Heart left ventricle (tissue), 16 donors: ENCODE data around the gene SLX4IP. TPM values are rescaled to one million over a fixed set of nuclear protein-coding genes. Genes with fewer than 3 reads are reported as not detected.
A peak's percentile ranks its signal among the peaks of the same experiment; 100 is the strongest.
"Not testable (repeated sequence)": the region's sequence is repeated elsewhere in the genome, so short reads cannot be mapped to it uniquely, and the experiment has no call there.

Experiments used
- ATAC-seq, 4 donors: fragments of 200-7000 bp; cut with Tn5 transposase; one replicate each; pipeline ENCODE4 v1.9.1; 2020 to 2022; ENCODE audit warnings: moderate library complexity in 4 of 4, mild to moderate bottlenecking in 3 of 4, moderate number of reproducible peaks in 1 of 4
- DNase-seq, 5 donors: peaks; one replicate each; pipeline ENCODE4 v3.0.0-alpha.2; 2020
- H3K27ac ChIP-seq, 12 donors: fragments of 200-600 bp; sonication (generic) in 4 of 12; one replicate each; pipeline versions ENCODE4 v1.5.0 to v1.8.0; 2016 to 2022; ENCODE audit warnings: mild to moderate bottlenecking in 2 of 12
- H3K27me3 ChIP-seq, 9 donors: fragments of 200-600 bp; sonication (generic) in 2 of 9; one replicate each; pipeline versions ENCODE4 v1.5.1 to v1.8.0; 2016 to 2022; ENCODE audit warnings: mild to moderate bottlenecking in 3 of 9
- H3K36me3 ChIP-seq, 9 donors: fragments of 200-600 bp; sonication (generic) in 2 of 9; one replicate each; pipeline versions ENCODE4 v1.5.0 to v1.8.0; 2018 to 2022; ENCODE audit warnings: mild to moderate bottlenecking in 2 of 9
- H3K4me1 ChIP-seq, 12 donors: fragments of 200-600 bp; sonication (generic) in 4 of 12; one replicate each; pipeline versions ENCODE4 v1.5.0 to v1.8.0; 2016 to 2022; ENCODE audit warnings: mild to moderate bottlenecking in 3 of 12
- H3K4me3 ChIP-seq, 12 donors: fragments of 200-600 bp; sonication (generic) in 4 of 12; one replicate each; pipeline versions ENCODE4 v1.5.0 to v1.8.0; 2017 to 2022; ENCODE audit warnings: mild to moderate bottlenecking in 9 of 12, moderate library complexity in 4 of 12
- H3K9me3 ChIP-seq, 12 donors: fragments of 200-600 bp; sonication (generic) in 4 of 12; one replicate each; pipeline versions ENCODE4 v1.5.0 to v1.8.0; 2016 to 2022; ENCODE audit warnings: mild to moderate bottlenecking in 1 of 12
- POLR2A ChIP-seq, 2 donors: fragments of 450-650 bp; IDR thresholded peaks; one replicate each; pipeline ENCODE4 v1.6.1; 2017; ENCODE audit warnings: antibody characterized with exemption in 2 of 2, mild to moderate bottlenecking in 2 of 2, moderate library complexity in 2 of 2
- WGBS, 4 donors: extraction: QIAGEN DNeasy Blood & Tissue Kit in 2 of 4; methylation state at CpG; one replicate each; pipeline versions ENCODE4 v1.1.5 to v1.1.7; 2013 to 2018; 5-methylcytosine and 5-hydroxymethylcytosine counted together
- intact Hi-C, 10 donors: fragments of 100-400 bp; cut with DNase I; formaldehyde crosslinking; loops; one replicate each; pipeline versions ENCODE4 v1.11.1 to v1.14.2; 2022
- polyA plus RNA-seq, 2 donors: library from polyadenylated mRNA; stranded (reverse); fragments of 200-250 nt; gene quantifications; one replicate each; pipeline ENCODE4 v1.2.3, GENCODE V29; 2013
- total RNA-seq, 9 donors: library from RNA; depleted of rRNA in 2 of 9; stranded (reverse); fragments of >200 nt in 2 of 9; fragmentation: NEBNext Ultra II Directional in 3 of 9; extraction: Animal tissue kit (Norgen Biotek cat#: 25700) in 3 of 9; gene quantifications; one replicate each; pipeline versions ENCODE4 v1.1.0 to v1.2.4, GENCODE V29; 2016 to 2023
- TF ChIP-seq, protein P1 (sequence below), 12 donors: fragments of 200-600 bp; sonication (generic) in 4 of 12; IDR thresholded peaks; one replicate each; pipeline versions ENCODE4 v1.5.0 to v1.8.0; 2018 to 2022; ENCODE audit warnings: antibody characterized with exemption in 12 of 12, mild to moderate bottlenecking in 5 of 12
- donor health status: ischemic (EF 13 %, LVEDD 7.1; RV severe dilation, severe dysfunction).
- donor health status: healthy with polysubstance abuse.
- donor health status: DM: no; HTN: yes; CAD: no.
- donor health status: DM: no; HTN: no; CAD: no.
- donor health status: ischemic (EF 25% LVEDD 6.9; RV normal size, moderate dysfunction).
- donor health status: ischemic (EF 25% LVEDD 5.7; RV mildly dilated, moderate dysfunction).
- donor health status: healthy.
- donor health status: DM: yes; HTN: yes; CAD: no.
- donor health status: ischemic (EF 35%, LVEDD 5.7; RV mildly dilated, moderate dysfunction).
- donor health status: nonischemic (EF 11% LVEDD 7.7; RV severe dilation, severe dysfunction).
- donor health status: DM: yes; HTN: yes; CAD: no.
- donor health status: PGD.
- donor health status: ischemic (EF 29% LVEDD 5.4; RV normal size, mild dysfunction).
- donor health status: nonischemic (EF 23%, LVEDD 6.1; RV moderate dilation, normal function).

Gene SLX4IP
- total and polyA plus RNA-seq, 11 donors: 1.1 to 4.3 (median 2.4) TPM

GRCh38 chr20:10611357-10611756 lies 176.3 kb downstream of the SLX4IP start:
- Histone ChIP-seq H3K9me3 (no peaks in the 10 kb centered on the region), H3K27me3 (no peaks in the 10 kb centered on the region), H3K36me3 (peaks cover 0 to 5% (median 0%) of the 10 kb centered on the region in 9 donors), H3K27ac (peak overlapping the region in 6 of 12 donors; percentile 22 to 92 (median 74)), H3K4me3 (no peak overlapping the region), H3K4me1 (peaks cover 0 to 32% (median 6%) of the 10 kb centered on the region in 12 donors)
- ATAC-seq: peak in 3 of 4 donors; percentile 65 to 72 (median 66)
- 22 to 62% (median 43%) methylated on average over 1 of the region's 1 CpG for WGBS, 4 donors
- intact Hi-C loops: loop anchor here in 2 of 10 donors (1.0 to 5.0 kb wide), 3 partner anchors 61 to 663 kb away; partner anchors contain the start of gene JAG1 (in 1 of the 2)
- TF ChIP-seq POLR2A (IDR thresholded peaks at IDR 0.05): no peak
- TF ChIP-seq, protein P1, sequence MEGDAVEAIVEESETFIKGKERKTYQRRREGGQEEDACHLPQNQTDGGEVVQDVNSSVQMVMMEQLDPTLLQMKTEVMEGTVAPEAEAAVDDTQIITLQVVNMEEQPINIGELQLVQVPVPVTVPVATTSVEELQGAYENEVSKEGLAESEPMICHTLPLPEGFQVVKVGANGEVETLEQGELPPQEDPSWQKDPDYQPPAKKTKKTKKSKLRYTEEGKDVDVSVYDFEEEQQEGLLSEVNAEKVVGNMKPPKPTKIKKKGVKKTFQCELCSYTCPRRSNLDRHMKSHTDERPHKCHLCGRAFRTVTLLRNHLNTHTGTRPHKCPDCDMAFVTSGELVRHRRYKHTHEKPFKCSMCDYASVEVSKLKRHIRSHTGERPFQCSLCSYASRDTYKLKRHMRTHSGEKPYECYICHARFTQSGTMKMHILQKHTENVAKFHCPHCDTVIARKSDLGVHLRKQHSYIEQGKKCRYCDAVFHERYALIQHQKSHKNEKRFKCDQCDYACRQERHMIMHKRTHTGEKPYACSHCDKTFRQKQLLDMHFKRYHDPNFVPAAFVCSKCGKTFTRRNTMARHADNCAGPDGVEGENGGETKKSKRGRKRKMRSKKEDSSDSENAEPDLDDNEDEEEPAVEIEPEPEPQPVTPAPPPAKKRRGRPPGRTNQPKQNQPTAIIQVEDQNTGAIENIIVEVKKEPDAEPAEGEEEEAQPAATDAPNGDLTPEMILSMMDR (IDR thresholded peaks at IDR 0.05): peak; percentile 32 to 69 (median 50)
- DNase-seq: peak; percentile 58 to 72 (median 69)

GRCh38 chr20:10613426-10613825 lies 178.3 kb downstream of the SLX4IP start:
- not testable (repeated sequence) for H3K4me3 ChIP-seq, H3K27ac ChIP-seq, DNase-seq, H3K9me3 ChIP-seq, ATAC-seq, H3K27me3 ChIP-seq, H3K36me3 ChIP-seq
- peaks cover 0 to 28% (median 6%) of the 10 kb centered on the region in 12 donors for H3K4me1 ChIP-seq
- intact Hi-C loops: loop anchor here in 1 of 10 donors (5.0 kb wide), 2 partner anchors 59 to 659 kb away; partner anchors contain the start of gene JAG1
- WGBS, 4 donors: 94 to 96% (median 95%) methylated on average over 5 of the region's 5 CpGs

- DNase-seq: no peak
- WGBS, 4 donors: 97 to 98% (median 97%) methylated on average over 18 of the region's 18 CpGs
- Histone ChIP-seq H3K9me3 (no peaks in the 10 kb centered on the region), H3K4me1 (peaks cover 0 to 25% (median 7%) of the 10 kb centered on the region in 12 donors), H3K36me3 (peaks cover 0 to 5% (median 0%) of the 10 kb centered on the region in 9 donors), H3K4me3 (no peak overlapping the region), H3K27ac (no peak overlapping the region), H3K27me3 (no peaks in the 10 kb centered on the region)
- no peak for ATAC-seq
- TF ChIP-seq, protein P1 (IDR thresholded peaks at IDR 0.05): no peak
- TF ChIP-seq POLR2A (IDR thresholded peaks at IDR 0.05): no peak
- intact Hi-C loops: loop anchor here in 1 of 10 donors (5.0 kb wide), 2 partner anchors 58 to 658 kb away; partner anchors contain the start of gene JAG1
Observed at GRCh38 chr20:10613911-10614310, 178.8 kb downstream of the SLX4IP start.

- Histone ChIP-seq H3K36me3 (peaks cover 0 to 5% (median 0%) of the 10 kb centered on the region in 9 donors), H3K27me3 (no peaks in the 10 kb centered on the region), H3K27ac (no peak overlapping the region), H3K4me1 (peaks cover 0 to 19% (median 6%) of the 10 kb centered on the region in 12 donors), H3K4me3 (no peak overlapping the region), H3K9me3 (no peaks in the 10 kb centered on the region)
- 96 to 98% (median 98%) methylated on average over 3 of the region's 3 CpGs for WGBS, 4 donors
- no peak for DNase-seq
- intact Hi-C loops: no loop called here
- ATAC-seq: no peak
- no peak for TF ChIP-seq POLR2A (IDR thresholded peaks at IDR 0.05)
- TF ChIP-seq, protein P1 (IDR thresholded peaks at IDR 0.05): no peak
Observed at GRCh38 chr20:10616212-10616611, 181.1 kb downstream of the SLX4IP start.

DNA sequence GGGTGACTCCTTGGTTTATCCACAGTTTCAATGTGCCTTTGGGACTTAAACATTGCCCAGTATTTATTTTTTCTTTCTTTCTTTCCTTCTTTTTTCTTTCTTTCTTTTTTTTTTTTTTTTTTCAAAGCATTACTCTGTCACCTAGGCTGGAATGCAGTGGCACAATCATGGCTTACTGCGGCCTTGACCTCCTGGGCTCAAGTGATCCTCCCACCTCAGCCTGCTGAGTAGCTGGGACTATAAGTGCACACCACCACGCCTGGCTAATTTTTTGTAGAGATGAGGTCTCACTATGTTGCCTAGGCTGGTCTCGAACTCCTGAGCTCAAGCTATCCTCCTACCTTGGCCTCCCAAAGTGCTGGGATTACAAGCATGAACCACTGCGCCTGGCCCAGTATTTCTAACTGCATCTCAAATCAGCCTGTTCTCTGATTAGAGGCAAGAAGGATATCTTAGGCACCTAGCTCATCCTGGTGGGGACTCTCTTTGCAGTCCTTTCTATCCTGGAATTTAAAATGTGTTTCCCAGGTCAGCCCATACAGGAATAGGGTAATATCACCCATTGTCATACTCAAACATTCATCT lies 182.5 kb downstream of the SLX4IP start:
- H3K9me3 ChIP-seq, DNase-seq, H3K27ac ChIP-seq, H3K4me3 ChIP-seq, H3K27me3 ChIP-seq, intact Hi-C loops, ATAC-seq, H3K36me3 ChIP-seq: not testable (repeated sequence)
- WGBS, 4 donors: 95 to 99% (median 98%) methylated on average over 4 of the region's 4 CpGs
- H3K4me1 ChIP-seq: peaks cover 0 to 29% (median 7%) of the 10 kb centered on the region in 12 donors
